RCC 7860 (cell line): ENCODE data around the gene IST1.

Source experiments
- DNase-seq: peaks from one replicate; pipeline ENCODE4 v3.0.0-alpha.2; 2015; ENCODE audit warnings: low spot score
- FAIRE-seq: peaks from 2 replicates; lab custom pipeline; 2012; peaks lifted over from hg19 to GRCh38; lab: Jason Lieb, UNC

The IST1 gene

DNA sequence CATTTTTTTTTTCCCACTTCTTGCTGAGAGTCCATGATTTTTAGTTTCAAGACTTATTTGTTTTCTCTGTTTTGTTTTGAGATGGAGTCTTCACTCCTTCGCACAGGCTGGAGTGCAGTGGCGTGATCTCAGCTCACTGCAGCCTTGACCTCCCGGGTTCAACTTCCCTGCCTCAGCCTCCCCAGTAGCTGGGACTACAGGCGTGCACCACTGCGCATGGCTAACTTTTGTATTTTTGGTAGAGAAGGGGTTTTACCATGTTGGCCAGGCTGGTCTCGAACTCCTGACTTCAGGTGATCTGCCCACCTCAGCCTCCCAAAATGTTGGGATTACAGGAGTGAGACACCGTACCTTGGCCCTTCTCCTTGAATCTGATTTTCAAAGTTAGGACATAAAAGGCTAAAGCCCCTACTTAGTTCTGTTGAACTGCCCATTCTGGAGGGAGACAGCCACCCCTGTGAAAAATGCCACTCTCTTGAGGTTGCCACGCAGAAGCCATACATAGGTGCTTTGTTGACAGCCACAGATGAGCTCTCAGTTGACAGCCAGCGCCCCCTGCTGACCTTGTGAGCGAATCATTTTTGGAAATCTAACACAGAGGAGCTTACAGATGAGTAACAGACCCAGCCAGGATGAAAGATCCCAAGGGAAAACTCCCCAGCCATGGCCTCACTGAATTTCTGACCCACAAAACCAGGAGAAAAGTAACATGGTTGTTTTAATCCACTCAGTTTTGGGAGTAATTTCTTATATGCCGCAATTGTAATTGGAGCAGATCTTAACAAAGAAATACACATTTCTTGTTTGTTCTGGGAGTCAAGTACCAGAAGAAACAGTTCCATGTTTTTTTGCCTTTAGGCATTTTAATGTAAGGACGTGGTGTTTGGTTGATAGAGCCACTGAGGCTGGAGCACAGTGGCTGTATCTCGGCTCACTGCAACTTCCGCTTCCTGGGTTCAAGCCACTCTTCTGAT, 66.0 kb downstream of the IST1 start:
- peak; percentile 72 for DNase-seq
- peak; percentile 48 for FAIRE-seq

DNA sequence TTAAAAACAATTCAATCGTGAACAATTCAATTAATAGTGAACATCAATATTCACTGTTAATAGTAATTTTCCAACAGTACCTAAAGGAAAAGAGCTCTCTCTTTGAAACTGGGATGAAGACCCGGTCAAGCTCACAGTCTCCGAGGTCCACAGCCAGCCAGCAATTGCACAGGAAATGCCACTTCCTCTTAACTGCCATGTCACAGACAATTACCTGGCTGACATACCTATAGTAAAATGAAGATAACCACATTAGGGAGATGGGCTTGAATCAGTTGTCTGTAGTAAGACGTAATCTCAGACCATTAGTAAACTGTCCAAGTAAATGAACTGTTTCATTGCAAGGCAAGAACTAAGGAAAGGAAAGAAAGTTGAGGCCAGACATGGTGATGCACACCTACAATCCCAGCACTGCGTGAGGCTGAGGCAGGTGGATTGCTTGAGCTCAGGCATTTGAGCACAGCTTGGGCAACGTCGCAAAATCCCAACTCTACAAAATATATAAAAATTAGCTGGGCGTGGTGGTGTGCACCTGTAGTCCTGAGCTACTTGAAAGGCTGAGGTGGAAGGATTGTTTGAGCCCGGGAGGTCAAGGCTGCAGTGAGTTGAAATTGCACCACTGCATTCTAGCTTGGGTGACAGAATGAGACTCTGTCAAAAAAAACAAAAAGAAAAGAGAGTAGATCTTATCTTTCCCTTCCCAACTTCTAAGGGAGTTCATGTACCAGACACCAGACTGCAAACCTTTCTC, 68.0 kb downstream of the IST1 start:
- FAIRE-seq (no peak), DNase-seq (no peak)

DNA sequence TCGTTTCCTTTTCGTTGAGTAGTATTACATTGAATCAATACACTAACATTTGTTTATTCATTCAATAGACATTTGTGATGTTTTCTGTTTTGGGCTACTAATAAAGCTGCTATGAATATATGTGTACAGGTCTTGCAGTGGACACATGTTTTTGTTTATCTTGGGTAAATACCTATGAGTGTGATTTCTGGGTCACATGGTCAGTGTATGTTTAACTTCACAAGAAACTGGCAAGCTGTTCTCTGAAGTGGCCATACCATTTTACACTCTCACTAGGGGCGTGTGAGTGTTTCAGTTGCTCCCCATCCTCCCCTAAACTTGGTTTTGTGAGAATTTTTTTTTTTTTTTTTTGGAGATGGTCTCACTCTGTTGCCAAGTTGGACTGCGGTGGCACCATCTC, 69.9 kb downstream of the IST1 start:
- FAIRE-seq (no peak), DNase-seq (no peak)

DNA sequence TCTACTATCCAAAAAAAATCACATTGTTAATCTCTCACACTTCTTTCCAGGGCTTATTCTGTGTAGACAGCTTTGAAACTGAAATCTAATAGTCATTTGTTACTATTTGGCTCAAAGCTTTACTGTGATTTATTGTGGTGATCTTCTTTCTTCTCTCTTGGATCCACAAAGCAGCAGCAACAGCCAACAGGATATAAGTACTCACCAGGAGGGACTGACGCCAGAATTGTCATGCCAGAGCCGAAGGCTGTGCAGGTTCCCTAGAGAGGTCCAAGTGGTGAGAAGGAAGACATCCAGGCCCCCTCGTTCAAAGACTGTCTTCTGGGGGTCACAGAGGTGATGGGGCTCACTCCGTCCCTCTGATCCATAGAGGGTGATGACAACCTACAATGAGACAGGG, 71.6 kb downstream of the IST1 start:
- no peak for FAIRE-seq
- no peak for DNase-seq

DNA sequence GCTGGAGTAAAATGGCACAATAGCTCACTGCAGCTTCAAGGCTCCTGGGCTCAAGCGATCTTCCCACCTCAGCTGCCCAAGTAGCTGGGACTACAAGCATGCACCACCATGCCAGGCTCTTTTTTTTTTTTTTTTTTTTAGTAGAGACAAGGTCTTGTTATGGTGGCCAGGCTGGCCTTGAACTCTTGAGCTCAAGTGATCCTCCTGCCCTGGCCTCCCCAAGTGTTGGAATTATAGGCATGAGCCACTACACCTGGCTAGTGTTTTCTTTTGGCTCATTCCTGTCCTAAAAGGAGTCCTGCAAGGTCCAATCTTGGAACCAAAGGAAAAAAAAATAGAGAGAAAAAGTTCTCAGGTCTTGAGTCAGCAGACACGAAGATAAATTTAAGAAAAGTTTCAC, 74.0 kb downstream of the IST1 start:
- no peak for FAIRE-seq
- DNase-seq = no peak

DNA sequence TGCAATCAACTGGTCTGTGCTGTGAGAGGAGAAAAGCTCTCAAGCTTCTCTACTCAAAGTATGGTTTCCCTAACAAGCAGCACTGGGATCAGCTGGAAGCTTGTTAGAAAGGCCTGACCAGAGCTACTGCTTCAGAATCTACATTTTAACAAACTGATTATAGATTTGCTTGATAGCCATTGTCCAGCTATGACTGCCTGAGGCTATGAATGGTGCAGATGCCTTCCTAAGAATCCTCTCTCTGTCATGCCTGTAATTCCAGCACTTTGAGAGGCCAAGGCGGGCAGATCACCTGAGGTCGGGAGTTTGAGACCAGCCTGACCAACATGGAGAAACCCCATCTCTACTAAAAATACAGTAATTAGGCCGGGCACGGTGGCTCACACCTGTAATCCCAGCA, 76.2 kb downstream of the IST1 start:
- no peak for FAIRE-seq
- DNase-seq = no peak

DNA sequence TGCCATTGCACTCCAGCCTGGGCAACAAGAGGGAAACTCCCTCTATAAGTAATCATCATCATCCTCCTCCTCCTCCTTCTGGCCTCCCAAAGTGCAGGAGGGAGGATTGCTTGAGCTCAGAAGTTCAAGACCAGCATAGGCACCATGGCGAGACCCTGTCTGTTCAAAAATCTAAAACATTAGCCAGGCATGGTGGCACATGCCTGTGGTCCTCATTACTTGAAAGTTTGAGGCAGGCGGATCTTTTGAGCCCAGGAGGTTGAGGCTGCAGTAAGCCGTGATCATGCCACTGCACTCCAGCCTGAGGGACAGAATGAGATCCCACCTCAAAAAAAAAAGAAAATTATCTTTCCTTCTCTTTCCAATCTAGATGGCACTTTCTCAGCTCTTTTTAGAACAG, 77.0 kb downstream of the IST1 start:
- FAIRE-seq (no peak), DNase-seq (no peak)

DNA sequence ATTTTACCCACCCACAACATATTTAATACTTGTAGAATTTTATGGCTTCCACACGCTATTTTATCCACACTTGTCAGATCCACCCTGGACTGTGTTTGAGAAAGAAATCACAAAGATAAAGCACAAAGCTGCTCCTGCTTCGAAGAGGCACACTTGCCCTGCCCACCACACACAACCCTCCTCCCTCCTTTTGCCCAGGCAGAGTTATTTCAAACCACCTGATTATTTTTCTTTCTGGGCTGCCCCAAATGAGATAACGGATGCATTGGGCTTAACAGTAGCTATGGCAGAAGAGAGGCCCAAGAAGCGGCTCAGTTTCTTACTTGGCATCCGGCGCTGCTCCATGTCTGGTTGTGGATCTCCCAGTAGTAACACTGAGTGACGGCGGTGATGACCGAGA, 77.7 kb downstream of the IST1 start:
- FAIRE-seq = no peak
- DNase-seq = no peak

DNA sequence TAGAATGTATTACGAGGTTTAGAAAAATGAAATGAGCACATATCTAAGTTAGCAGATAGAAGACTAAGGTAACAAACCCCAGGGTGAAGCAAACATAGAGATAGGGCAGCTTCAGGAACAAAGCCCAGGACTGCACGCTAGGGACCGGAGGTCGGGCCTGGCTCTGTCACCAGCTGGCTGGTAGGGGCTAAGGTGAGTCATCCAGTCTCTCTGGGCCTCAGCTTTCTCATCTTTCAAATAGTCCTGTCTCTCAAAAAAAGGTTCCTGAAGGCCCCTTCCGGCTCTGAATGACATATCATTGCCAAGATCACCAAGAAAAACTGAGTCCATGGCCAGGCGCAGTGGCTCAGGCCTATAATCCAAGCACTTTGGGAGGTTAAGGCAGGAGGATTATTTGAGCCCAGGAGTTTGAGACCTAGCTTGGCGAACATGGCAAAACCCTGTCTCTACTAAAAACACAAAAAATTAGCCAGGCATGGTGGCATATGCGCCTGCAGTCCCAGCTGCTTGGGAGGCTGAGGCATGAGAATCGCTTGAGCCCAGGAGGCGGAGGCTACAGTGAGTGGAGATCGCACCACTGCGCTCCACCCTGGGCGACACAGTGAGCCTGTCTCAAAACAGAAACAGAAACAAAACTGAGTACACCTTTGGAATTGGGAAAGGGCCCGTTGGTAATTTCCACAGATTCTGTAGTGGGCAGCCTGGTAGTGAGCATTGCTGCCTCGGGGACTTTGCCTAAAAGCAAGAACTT, 78.9 kb downstream of the IST1 start:
- no peak for DNase-seq
- FAIRE-seq = no peak
